ENCODE results near the gene ACTN4.

Gene ACTN4

GRCh38 chr19:38781058-38781457, 133.6 kb downstream of the ACTN4 start:
- TF ChIP-seq POLR2AphosphoS5 (IDR thresholded peaks at IDR 0.05; ENCODE audit: low read depth, low read length) (no peak), TAF1 (IDR thresholded peaks at IDR 0.05; ENCODE audit: borderline replicate concordance, low read depth, low read length) (no peak), POLR2A (IDR thresholded peaks at IDR 0.05; ENCODE audit: low read depth, low read length) (no peak)
- FAIRE-seq (no peak), DNase-seq (ENCODE audit: insufficient read length) (no peak)

Measured in GM12892 (cell line).